ENCODE measurements around the gene SLC6A7.
"Not testable (repeated sequence)": the region's sequence is repeated elsewhere in the genome, so short reads cannot be mapped to it uniquely, and the experiment has no call there.

SLC6A7 gene

DNA sequence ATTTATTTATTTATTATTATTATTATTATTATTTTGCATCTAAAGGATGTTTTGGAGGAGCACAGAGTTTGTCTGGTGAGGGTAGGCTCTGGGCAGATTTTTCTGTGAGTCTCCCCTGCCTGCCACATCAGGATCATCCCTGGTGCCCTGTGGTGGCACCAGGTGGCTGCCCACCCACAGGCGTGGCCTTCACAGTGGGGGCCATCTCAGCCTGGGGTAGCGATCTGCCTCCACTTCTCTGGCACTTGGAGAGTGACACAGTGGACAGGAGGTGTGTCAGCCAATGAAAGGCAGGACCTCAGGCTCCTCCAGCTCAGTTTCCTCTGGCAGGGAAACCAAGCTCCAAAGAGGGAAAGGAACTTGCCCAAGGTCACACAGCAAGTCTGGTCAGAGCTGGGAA is 30.0 kb downstream of the SLC6A7 start:
- DNase-seq, result no peak

GRCh38 chr5:150221471-150221870 is 31.6 kb downstream of the SLC6A7 start:
- no peak for DNase-seq

DNA sequence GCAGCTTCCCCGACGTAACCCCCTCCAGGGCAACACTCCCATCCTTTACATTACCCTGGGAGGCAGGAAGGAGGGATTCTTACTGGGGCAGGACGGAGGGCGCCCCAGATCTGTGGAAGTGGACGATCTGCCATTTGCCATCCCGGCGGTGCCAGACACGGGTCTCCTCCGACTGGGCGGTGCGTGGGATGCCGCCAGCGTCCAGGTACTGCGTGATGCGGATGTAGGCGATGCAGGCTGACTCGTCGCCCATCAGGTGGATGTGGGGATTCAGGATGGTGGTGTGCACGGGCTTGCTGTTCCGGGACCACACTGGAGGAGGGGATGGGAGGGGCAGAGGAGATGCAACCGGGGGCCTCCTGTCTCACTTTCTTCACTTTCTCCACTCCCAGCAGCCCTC is 33.0 kb downstream of the SLC6A7 start:
- no peak for DNase-seq

- no peak for DNase-seq
Observed at GRCh38 chr5:150223474-150223873, 33.6 kb downstream of the SLC6A7 start.

DNA sequence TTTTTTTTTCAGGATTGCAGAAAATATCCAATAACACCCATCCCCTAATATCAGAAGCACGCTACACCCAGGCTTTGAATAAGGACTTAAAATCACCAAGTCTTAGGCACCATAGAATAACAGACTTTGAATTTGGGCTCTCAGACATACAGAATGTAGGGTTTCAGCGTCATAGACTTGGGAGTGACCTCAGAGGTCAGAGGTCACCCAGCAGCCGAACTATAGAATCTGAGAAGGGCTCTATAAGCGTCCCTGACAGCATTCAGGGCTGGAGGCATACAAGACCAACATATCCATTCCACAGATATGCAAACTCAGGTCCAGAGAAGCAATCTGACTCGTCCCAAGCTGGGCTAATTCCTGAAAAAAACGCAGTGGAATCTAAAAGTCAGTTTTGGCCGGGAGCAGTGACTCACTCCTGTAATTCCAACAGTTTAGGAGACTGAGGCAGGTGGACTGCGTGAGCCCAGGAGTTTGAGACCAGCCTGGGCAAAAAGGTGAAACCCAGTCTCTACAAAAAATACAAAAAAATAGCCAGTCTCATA is 34.7 kb downstream of the SLC6A7 start:
- DNase-seq, result no peak

DNA sequence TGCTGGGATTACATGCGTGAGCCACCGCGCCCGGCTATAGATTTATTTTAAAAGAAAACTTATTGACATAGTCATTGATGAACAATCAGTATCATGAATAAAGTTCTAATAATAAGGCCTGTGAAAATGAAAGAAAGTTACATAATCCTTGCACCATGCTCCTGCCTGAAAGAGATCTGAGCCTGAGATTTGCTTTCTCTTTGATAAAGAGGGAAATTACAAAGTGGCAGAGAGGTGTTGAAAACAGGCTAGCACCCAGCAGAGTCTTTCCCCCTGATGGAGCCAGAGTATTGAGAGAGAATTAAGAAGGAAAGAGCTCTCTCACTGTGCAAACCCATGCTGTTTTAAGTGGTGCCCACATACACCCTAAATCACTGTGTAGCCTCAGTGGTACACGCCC is 37.2 kb downstream of the SLC6A7 start:
- no peak for DNase-seq

DNA sequence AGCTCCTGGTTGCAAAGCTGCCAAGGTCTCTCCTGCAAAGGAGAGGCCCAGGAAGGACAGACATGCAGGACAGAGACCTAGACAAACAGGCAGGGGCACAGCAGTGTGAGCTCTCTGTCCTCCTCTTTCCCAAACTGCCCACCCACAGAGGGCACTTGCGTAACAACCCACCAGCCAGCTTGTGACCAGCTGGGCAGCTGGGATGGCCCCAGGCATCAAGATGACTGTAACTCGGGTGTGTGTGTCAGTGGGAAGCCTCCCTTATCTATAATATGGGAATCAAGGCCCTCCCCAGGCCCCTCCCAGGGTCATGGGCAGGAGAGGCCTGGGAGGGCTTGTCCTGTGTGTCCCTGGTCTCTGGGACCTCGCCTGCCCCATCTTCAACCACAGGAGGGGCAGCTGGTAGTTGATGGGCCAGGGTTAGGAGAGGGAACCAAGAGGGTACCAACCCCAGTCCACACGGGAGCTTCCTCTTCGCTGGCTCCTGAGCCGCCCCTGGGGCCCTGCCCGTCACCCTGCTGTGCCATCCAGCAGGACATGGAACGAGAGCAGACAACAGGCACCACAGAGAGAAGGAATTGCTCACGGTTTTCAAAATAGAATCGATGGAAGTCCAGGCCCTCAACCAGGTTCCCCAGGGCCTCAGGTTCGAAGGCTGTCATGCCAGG is 37.9 kb downstream of the SLC6A7 start:
- DNase-seq, result no peak

DNA sequence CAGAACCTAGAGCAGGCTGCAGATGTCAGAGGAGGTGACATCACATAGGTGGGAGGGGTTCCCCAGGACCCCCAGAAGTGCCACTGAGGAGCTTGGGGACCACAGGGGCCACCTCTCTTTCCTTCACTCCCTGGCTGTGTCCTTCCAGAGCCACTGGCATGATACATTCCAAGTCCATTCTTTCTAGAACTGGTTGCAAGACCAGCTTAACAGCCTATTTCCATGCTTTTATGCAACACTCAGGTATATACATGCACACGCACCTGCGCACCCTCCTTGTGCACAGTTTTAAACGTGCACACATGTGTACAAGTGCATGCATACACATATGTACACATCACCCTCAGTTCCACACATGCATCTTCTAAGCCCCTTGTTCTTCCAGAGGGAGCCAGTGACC is 39.7 kb downstream of the SLC6A7 start:
- DNase-seq, result no peak

GRCh38 chr5:150230842-150231241 is 41.0 kb downstream of the SLC6A7 start:
- DNase-seq, result no peak

GRCh38 chr5:150233706-150234105 is 43.8 kb downstream of the SLC6A7 start:
- not testable (repeated sequence) for DNase-seq

DNA sequence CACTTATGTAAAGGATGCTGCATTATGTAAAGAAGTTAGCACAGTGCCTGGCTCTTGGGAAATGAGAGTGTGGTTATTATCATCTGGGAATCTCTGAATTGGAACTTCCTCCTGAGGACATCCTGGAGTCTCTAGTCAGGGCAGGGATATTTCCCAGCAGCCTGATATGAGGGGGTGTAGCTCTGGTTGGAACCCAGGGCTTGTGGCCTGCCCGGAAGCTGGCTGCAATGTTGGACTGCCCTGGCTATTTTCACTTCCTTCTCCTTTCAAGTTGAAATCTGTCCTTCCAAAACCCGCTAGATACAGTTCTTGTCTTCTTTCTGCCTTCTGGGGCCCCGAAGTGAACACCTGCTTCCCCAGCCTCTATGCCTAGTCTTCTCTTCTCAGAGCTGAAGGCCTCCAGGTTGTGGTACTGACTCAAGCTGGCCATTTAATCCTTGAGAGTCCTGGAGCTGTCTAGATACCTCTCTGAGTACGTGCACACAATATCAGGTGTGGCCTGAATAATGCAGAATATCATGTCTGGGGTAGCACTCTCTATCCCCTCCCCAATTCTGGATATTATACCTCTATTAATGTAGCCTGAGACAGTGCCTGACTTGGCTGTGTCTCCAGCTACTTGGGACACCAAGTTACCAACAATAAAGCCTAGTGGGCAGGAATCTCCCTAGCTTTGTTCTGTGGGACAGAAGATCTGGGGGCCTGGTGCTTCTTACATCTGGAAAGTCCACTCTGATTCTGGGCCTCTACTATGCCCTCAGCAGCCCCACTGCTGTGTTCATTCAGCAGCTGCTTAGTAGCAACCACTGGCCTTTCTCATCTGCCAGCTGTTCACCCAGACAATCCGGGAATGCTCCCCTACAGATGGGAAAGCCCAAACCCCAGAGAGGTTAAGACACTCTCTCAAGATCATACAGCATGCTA is 45.0 kb downstream of the SLC6A7 start:
- no peak for DNase-seq

- DNase-seq, result no peak
Observed at GRCh38 chr5:150235500-150235854, 45.6 kb downstream of the SLC6A7 start.

DNA sequence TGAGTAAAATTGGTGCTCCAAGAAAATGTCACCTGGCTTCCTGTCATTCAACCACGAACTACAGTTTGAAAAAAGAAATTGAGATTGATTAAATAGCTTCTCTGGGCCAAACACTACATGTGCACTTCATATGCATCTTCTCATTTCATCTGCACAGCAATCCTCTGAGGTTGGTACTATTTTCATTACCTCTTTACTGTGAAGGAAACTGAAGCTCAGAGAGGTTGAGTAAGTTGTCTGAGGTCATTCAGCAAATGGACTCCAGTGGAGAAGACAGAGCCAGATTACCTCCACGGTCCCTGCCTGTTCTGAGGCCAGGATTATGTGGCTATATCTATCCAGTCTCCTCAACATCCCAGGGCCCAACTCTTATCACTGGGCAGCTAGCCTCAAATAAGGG is 46.5 kb downstream of the SLC6A7 start:
- no peak for DNase-seq

- no peak for DNase-seq
Observed at GRCh38 chr5:150236981-150237754, 47.3 kb downstream of the SLC6A7 start.

- DNase-seq, result no peak
Observed at GRCh38 chr5:150238646-150239045, 48.8 kb downstream of the SLC6A7 start.

DNA sequence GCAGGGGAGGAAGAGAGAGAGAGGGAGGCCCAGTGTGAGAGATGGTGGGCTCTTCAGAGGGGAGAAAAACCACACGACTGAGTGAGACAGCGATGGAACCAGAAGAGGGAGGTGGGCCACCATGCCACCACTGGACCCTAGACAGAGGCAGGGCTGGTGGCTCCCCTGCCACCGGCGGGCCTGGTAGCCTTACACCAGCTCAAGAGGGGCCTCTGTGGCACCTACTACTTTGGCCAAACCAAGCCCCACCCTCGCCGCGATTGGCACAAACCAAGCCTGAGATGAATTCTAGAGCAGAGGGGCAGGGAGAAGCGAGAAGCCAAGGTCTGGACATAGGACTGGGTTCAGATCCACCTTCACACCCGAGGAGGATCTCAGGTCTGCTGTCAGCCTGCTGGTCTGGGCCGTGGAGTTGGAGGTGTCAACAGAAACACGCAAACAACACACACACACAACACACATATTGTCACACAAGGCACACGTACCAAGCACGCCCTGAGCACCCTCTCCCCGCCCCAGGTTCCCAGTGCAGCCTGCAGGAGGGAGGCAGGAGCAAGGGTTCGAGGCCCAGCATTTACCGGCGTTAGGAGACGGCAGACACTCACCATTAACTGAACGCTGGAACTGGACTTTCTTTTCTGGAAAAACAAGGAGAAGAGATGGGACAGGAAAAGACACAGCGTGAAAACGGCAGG is 49.4 kb downstream of the SLC6A7 start:
- DNase-seq, result no peak

GRCh38 chr5:150239794-150240122 is 49.9 kb downstream of the SLC6A7 start:
- no peak for DNase-seq

GRCh38 chr5:150241298-150242160 is 51.7 kb downstream of the SLC6A7 start:
- no peak for DNase-seq

GRCh38 chr5:150242251-150242894 is 52.5 kb downstream of the SLC6A7 start:
- DNase-seq, result no peak

DNA sequence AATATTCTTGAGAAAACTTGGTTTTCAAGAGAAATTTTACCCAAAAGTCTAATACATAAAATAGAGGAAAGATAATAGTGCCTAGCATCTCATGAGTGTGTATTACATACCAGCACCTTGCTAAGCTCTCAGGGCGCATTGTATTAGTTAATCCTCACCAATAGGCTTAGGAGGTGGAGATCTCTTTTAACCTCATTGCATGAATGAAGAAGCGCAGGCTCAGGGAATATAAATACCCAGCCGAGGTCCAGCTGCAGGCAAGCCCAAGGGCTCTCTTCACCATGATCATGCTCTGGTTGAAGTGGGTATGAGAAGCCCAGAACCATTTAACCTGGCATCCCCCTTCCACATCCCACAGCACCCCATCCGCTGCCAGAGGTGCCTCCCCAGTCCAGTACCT is 53.7 kb downstream of the SLC6A7 start:
- DNase-seq, result no peak

DNA sequence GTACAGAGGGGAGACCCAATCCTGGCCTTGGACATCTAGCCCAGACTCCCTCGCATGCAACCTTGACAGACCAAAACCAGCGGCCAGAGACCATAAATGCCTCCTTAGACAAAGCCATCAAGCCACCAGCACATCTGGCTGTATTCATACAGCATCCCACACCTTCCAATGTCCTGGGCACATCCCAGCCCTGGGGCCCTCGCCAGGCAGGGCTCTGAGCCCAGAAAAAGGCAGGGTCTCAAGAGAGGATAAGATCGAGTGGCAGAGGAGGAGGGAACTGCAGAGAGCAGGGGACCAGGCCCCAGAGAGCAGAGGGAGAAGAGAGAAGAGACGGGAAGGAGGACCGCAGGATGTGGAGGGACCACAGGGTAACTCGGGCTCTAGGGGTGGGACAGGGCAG is 54.3 kb downstream of the SLC6A7 start:
- no peak for DNase-seq
